Cardiac fibroblast (primary cell): ENCODE data around the gene ARHGEF17.

ENCODE experiments used
- DNase-seq, 2 donors: peaks; one replicate each; pipeline versions ENCODE4 v3.0.0 to v3.0.0-alpha.2; 2010; ENCODE audit warnings: low read depth in 2 of 2
- H3K4me3 ChIP-seq, 2 donors: replicated peaks in 1 of 2; 1 replicate in 1 of 2; 2 replicates in 1 of 2; pipeline ENCODE4 v1.5.1; 2011; ENCODE audit warnings: low read depth in 2 of 2, low read length in 2 of 2, mild to moderate bottlenecking in 2 of 2, moderate library complexity in 1 of 2
- TF ChIP-seq, protein P1 (sequence below): IDR thresholded peaks from one replicate; pipeline ENCODE4 v1.5.1; 2011; ENCODE audit warnings: low read depth, mild to moderate bottlenecking, low read length, inconsistent platforms

Gene ARHGEF17

DNA sequence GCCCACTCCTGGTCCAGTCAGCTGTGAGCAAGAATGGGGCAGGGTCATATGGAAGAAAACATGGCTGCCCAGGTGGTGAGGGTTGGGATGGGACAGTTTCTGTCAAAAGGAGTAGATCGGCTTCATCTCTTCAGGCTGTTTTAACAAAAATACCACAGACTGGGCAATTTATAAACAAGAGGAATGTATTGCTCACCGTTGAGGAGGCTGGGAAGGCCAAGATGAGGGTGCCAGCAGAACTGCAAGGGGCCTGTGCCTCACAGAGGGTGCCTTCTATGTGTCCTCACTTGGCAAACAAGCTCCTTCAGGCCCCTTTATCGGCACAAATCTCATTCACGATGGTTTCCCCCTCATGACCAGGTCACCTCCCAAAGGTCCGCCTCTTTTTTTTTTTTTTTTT lies 50.0 kb downstream of the ARHGEF17 start:
- H3K4me3 ChIP-seq = no peak overlapping the region
- TF ChIP-seq, protein P1, sequence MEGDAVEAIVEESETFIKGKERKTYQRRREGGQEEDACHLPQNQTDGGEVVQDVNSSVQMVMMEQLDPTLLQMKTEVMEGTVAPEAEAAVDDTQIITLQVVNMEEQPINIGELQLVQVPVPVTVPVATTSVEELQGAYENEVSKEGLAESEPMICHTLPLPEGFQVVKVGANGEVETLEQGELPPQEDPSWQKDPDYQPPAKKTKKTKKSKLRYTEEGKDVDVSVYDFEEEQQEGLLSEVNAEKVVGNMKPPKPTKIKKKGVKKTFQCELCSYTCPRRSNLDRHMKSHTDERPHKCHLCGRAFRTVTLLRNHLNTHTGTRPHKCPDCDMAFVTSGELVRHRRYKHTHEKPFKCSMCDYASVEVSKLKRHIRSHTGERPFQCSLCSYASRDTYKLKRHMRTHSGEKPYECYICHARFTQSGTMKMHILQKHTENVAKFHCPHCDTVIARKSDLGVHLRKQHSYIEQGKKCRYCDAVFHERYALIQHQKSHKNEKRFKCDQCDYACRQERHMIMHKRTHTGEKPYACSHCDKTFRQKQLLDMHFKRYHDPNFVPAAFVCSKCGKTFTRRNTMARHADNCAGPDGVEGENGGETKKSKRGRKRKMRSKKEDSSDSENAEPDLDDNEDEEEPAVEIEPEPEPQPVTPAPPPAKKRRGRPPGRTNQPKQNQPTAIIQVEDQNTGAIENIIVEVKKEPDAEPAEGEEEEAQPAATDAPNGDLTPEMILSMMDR = no peak
- DNase-seq = no peak

DNA sequence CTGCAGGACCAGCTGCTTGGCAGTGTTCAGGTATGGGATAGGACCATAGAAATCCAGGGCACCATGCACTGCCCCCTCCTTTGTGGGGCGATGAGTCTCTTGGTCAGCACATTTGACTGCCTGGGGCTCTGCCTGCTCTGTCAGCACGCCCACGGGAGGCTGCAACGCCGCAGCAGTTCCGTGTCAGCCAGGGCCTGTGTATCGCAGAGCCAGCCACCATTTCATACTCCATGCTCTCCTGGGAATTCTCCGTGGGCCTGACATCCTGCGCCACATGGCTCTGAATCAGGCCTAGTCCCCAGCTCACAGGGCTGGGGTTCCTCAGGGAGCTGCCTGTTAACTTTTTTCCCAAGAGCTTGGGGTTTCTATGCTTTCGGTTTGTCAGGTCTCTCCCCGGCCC lies 51.3 kb downstream of the ARHGEF17 start:
- no peak overlapping the region for H3K4me3 ChIP-seq
- DNase-seq = peak; percentile 51 to 74
- TF ChIP-seq, protein P1 = no peak

DNA sequence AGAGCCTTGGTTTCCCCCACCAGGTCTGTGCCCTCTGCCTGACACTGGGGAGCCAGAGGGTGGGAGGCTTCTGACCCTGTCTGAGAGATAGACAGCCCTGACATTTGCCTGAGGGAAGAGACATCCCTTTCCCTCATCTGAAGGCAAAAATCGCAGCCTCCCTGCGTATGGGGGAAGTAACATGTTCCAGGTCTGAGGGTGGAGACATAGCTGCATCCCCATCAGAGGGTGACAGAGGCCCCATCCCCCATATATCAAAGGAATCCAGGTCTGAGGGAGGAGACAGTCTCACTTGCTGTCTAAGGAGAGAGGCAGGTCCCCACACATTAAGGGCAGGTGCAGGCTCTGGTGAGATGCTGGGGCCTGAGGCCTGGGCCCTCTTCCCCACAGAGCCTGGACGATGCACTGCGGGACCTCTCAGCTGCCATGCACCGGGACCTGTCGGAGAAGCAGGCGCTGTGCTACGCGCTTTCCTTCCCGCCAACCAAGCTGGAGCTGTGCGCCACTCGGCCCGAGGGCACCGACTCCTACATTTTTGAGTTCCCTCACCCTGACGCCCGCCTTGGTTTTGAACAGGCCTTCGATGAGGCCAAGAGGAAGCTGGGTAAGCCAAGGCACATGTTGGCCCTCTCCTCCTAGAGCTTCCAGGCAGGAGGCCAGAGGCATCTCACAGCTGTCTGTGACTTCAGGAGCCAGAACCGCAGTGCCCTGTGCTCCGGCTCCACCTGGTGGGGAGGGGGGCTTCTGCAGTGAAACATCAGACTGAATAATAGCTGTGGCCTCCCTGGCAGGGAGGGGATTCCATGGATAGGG lies 52.1 kb downstream of the ARHGEF17 start:
- DNase-seq = peak; percentile 47 to 63
- H3K4me3 ChIP-seq = no peak overlapping the region
- TF ChIP-seq, protein P1 = peak; percentile 47

DNA sequence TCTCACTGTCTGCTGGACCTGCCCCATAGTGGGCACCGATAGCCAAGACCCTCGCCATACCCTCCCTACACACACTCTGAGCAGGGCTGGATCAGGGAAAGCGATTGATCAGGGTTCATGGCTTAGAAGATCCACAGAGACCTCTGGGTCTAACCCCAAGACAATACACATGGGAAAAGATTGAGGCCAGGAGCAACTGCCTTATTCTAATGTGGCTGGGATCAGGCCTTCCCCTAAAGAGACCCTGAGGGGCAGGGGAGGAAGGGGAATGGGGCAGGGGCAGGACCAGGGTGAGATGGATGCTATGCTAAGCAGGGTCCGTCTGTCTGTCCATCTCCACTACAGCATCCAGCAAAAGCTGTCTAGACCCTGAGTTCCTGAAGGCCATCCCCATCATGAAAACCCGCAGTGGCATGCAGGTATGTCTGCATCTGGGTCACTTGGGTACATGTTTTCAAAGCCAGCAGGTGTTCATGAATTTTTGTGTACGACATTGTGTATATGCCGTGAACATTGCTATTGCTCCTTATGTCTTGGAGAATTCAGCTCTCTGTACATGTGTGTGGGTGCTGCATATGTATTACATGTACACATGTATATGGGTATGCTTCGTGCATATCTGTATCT lies 52.8 kb downstream of the ARHGEF17 start:
- no peak for DNase-seq
- no peak overlapping the region for H3K4me3 ChIP-seq
- TF ChIP-seq, protein P1 = no peak

DNA sequence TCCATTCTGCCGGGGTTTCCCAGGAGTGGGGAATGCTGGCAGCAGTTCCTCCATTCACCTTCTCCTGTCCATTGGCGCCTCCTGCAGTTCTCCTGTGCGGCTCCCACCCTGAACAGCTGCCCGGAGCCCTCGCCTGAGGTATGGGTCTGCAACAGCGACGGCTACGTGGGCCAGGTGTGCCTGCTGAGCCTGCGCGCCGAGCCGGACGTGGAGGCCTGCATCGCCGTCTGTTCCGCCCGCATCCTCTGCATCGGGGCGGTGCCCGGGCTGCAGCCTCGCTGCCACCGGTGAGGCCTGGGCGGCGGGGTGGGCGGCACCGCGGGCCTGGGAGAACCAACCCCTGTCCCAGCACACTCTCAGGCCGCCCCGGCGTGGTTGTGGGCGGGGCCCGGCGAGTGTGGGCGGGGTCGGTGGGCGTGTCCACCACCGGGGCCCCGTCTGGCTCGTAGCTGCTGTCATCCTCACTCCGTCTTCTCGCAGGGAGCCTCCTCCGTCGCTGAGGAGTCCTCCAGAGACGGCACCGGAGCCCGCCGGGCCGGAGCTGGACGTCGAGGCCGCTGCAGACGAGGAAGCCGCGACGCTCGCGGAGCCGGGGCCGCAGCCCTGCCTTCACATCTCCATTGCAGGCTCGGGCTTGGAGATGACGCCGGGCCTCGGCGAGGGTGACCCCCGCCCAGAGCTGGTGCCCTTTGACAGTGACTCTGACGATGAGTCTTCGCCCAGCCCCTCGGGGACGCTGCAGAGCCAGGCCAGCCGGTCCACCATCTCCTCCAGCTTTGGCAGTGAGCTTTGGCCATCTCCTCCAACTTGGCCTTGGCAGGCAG lies 54.1 kb downstream of the ARHGEF17 start:
- TF ChIP-seq, protein P1 = no peak
- DNase-seq = no peak

DNA sequence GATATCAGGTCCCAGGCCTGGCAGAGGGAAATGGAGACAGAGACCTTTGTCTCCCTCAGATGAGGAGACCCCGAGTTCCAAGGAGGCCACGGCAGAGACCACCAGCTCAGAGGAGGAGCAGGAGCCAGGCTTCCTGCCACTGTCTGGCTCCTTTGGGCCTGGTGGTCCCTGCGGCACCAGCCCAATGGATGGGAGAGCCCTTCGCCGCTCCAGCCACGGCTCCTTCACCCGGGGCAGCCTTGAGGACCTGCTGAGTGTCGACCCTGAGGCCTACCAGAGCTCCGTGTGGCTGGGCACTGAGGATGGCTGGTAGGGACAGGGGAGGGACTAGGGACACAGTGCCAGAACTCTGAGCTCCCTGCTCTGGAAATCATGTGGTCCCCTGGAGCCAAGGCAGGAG lies 55.1 kb downstream of the ARHGEF17 start:
- H3K4me3 ChIP-seq = no peak overlapping the region

More for the DNA sequence above, 54.1 kb downstream of the ARHGEF17 start:
- H3K4me3 ChIP-seq = no peak overlapping the region

More for the DNA sequence above, 55.1 kb downstream of the ARHGEF17 start:
- TF ChIP-seq, protein P1 = no peak
- DNase-seq = no peak
